T-cell (primary cell): ENCODE data around the gene PNMA1. TPM values are rescaled to one million over a fixed set of nuclear protein-coding genes. Genes with fewer than 3 reads are reported as not detected.

Experiments
- ATAC-seq, 4 experiments: fragments of 200-7000 bp in 3 of 4; fragments of 150-1000 bp in 1 of 4; cut with Tn5 transposase; replicated peaks in 1 of 4; 1 replicate in 3 of 4; 2 replicates in 1 of 4; pipeline ENCODE4 v1.10.0; 2021; ENCODE audit warnings: moderate library complexity in 3 of 4, mild to moderate bottlenecking in 2 of 4, moderate number of reproducible peaks in 1 of 4
- CTCF ChIA-PET, 2 donors: fragments of 300-600 bp; sonication (Branson Sonifier 250); formaldehyde crosslinking; loops; one replicate each; lab custom pipeline; 2022; ENCODE audit warnings: antibody characterized with exemption in 2 of 2; lab: Charles Lee
- POLR2A ChIA-PET, 2 donors: fragments of 300-600 bp; sonication (Branson Sonifier 250); formaldehyde crosslinking; loops; one replicate each; lab custom pipeline; 2022; ENCODE audit warnings: antibody characterized with exemption in 2 of 2; lab: Charles Lee
- DNase-seq, 35 experiments: peaks; one replicate each; pipeline versions ENCODE4 v3.0.0 to v3.0.0-alpha.2; 2013 to 2023
- H3K27ac ChIP-seq: one replicate; pipeline ENCODE4 v1.5.1; 2013; ENCODE audit warnings: low read length
- H3K27me3 ChIP-seq, 2 experiments: replicated peaks in 1 of 2; 1 replicate in 1 of 2; 2 replicates in 1 of 2; pipeline versions ENCODE4 v1.6.1 to v1.7.0; 2013; ENCODE audit warnings: low read length in 1 of 2, mixed read lengths in 1 of 2; ENCODE audit not compliant: control insufficient read depth in 2 of 2, insufficient read depth in 2 of 2; ENCODE audit errors: extremely low read depth in 1 of 2
- H3K36me3 ChIP-seq, 2 donors: 1 replicate in 1 of 2; 2 replicates in 1 of 2; pipeline versions ENCODE4 v1.6.1 to v1.7.0; 2013; ENCODE audit warnings: low read length in 1 of 2; ENCODE audit not compliant: control insufficient read depth in 2 of 2, insufficient read depth in 1 of 2; ENCODE audit errors: extremely low read depth in 1 of 2
- H3K4me1 ChIP-seq, 2 experiments: 1 replicate in 1 of 2; 2 replicates in 1 of 2; pipeline versions ENCODE4 v1.6.1 to v1.7.0; 2013; ENCODE audit warnings: low read length in 2 of 2, mixed read lengths in 1 of 2; ENCODE audit not compliant: insufficient read depth in 2 of 2, control insufficient read depth in 1 of 2; ENCODE audit errors: extremely low read depth in 1 of 2
- H3K4me3 ChIP-seq, 2 donors: 1 replicate in 1 of 2; 2 replicates in 1 of 2; pipeline versions ENCODE4 v1.5.1 to v1.7.0; 2013; ENCODE audit warnings: mild to moderate bottlenecking in 2 of 2, low read length in 1 of 2, moderate library complexity in 1 of 2; ENCODE audit not compliant: control insufficient read depth in 1 of 2; ENCODE audit errors: extremely low read depth in 1 of 2
- H3K9me3 ChIP-seq: 2 replicates; pipeline ENCODE4 v1.7.0; 2013
- H3K27ac Mint-ChIP-seq, 2 donors: one replicate each; pipeline ENCODE4 v1.8.0; 2020 to 2021; ENCODE audit warnings: mild to moderate bottlenecking in 2 of 2, mixed read lengths in 2 of 2
- H3K27me3 Mint-ChIP-seq, 2 donors: one replicate each; pipeline ENCODE4 v1.8.0; 2021 to 2022; ENCODE audit warnings: mixed read lengths in 2 of 2
- H3K36me3 Mint-ChIP-seq: one replicate; pipeline ENCODE4 v1.8.0; 2021; ENCODE audit warnings: mixed read lengths
- H3K4me1 Mint-ChIP-seq, 3 donors: one replicate each; pipeline ENCODE4 v1.8.0; 2020 to 2022; ENCODE audit warnings: mixed read lengths in 3 of 3, mild to moderate bottlenecking in 1 of 3
- H3K4me3 Mint-ChIP-seq, 3 donors: one replicate each; pipeline ENCODE4 v1.8.0; 2020 to 2022; ENCODE audit warnings: mild to moderate bottlenecking in 3 of 3, mixed read lengths in 3 of 3, moderate library complexity in 3 of 3
- H3K9me3 Mint-ChIP-seq, 3 donors: one replicate each; pipeline ENCODE4 v1.8.0; 2020 to 2022; ENCODE audit warnings: mixed read lengths in 3 of 3
- WGBS: methylation state at CpG from one replicate; pipeline ENCODE4 v1.1.5; 2013; ENCODE audit warnings: missing lambda C conversion rate; ENCODE audit not compliant: insufficient coverage; 5-methylcytosine and 5-hydroxymethylcytosine counted together
- total RNA-seq, 35 experiments: library from RNA in 6 of 35; stranded (reverse) in 6 of 35; fragments of 120-200 nt in 1 of 35; gene quantifications; one replicate each; pipeline versions ENCODE4 v1.2.1 to v1.2.4 and lab custom pipeline; 2013 to 2026

The PNMA1 gene
- total RNA-seq, 5 donors from 2014 or later (not counting 1 experiment from before 2014, with no cell fraction given) = 36.2 to 57.9 (median 53.4) TPM

- no CpG with 5 or more reads among the region's 2 CpGs for WGBS
- H3K4me3 ChIP-seq = no peak overlapping the region
- no peak overlapping the region for H3K27ac ChIP-seq
- DNase-seq = no peak
- H3K4me1 Mint-ChIP-seq = peaks cover 0 to 11% (median 7%) of the 10 kb centered on the region in 3 donors
- H3K9me3 ChIP-seq = no peaks in the 10 kb centered on the region
- no peaks in the 10 kb centered on the region for H3K4me1 ChIP-seq
- H3K9me3 Mint-ChIP-seq = no peaks in the 10 kb centered on the region
- H3K4me3 Mint-ChIP-seq = no peak overlapping the region
- H3K27ac Mint-ChIP-seq = no peak overlapping the region
- ATAC-seq = no peak
- H3K36me3 Mint-ChIP-seq = peaks cover 24% of the 10 kb centered on the region
- H3K36me3 ChIP-seq = no peaks in the 10 kb centered on the region
- ChIA-PET CTCF (no interaction called here), POLR2A (interaction anchor here in 1 of 2 donors (0.6 to 0.7 kb wide), 2 partner anchors 10 to 15 kb away, joined by 8 to 10 read pairs; no protein-coding TSS in a partner anchor)
- H3K27me3 Mint-ChIP-seq = no peaks in the 10 kb centered on the region
- H3K27me3 ChIP-seq = no peaks in the 10 kb centered on the region
Observed at GRCh38 chr14:73695082-73695481, 19.1 kb downstream of the PNMA1 start.

DNA sequence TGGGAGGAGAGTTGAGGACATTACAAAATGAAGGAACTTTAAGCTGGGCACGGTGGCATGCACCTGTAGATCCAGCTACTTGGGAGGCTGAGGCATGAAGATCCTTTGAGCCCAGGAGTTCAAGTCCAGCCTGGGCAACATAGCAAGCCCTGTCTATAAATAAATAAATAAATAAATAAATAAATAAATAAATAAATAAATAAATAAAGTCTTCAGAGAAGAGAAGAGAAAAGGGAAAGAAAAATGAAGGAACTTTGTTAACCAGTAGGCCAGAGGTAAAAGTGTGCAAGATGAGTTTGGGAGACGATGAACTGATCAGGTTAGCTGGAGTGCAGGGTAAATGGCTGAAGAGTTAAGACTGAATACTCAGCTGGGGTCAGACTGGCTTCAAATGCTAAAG is 20.1 kb downstream of the PNMA1 start:
- 100% methylated on average over 1 of the region's 2 CpGs for WGBS
- H3K36me3 ChIP-seq = no peaks in the 10 kb centered on the region
- DNase-seq (no peak), ATAC-seq (no peak)
- Mint-ChIP-seq H3K27me3 (no peaks in the 10 kb centered on the region), H3K9me3 (no peaks in the 10 kb centered on the region), H3K36me3 (peaks cover 24% of the 10 kb centered on the region), H3K27ac (no peak overlapping the region), H3K4me3 (no peak overlapping the region), H3K4me1 (peaks cover 0 to 11% (median 7%) of the 10 kb centered on the region in 3 donors)
- H3K4me3 ChIP-seq = no peak overlapping the region
- ChIA-PET CTCF (interaction anchor here in 1 of 2 donors (0.6 kb wide), 1 partner anchor 8 kb away, joined by 3 read pairs; no protein-coding TSS in a partner anchor), POLR2A (no interaction called here)
- H3K9me3 ChIP-seq = no peaks in the 10 kb centered on the region
- no peaks in the 10 kb centered on the region for H3K4me1 ChIP-seq
- no peaks in the 10 kb centered on the region for H3K27me3 ChIP-seq
- H3K27ac ChIP-seq = no peak overlapping the region

DNA sequence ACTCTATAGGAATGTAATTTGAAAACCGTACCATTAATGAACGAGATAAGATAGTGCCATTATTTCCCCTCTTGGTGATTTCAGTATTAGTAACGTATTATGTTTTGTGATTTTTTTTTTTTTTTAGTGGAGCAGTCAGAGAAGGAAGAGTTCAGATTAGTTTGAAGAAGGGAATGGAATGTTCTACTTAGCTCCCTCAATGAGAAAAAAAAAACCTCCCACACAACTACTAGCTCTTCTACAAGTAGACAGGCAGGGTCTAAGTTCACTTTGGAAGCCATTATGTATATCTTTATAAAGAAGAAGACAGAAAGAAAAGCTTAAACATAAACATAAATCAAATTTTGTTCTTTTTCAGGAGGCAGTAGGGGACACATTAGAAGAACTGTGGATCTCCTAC is 27.3 kb downstream of the PNMA1 start:
- ChIA-PET POLR2A (interaction anchor here in 1 of 2 donors (0.7 kb wide), 1 partner anchor 824 kb away, joined by 3 read pairs; no protein-coding TSS in a partner anchor), CTCF (interaction anchor here in 1 of 2 donors (0.5 kb wide), 1 partner anchor 132 kb away, joined by 4 read pairs; no protein-coding TSS in a partner anchor)
- no peaks in the 10 kb centered on the region for H3K27me3 ChIP-seq
- peaks cover 7% of the 10 kb centered on the region for H3K36me3 Mint-ChIP-seq
- no peak overlapping the region for H3K27ac Mint-ChIP-seq
- DNase-seq (no peak), ATAC-seq (no peak)
- H3K4me3 Mint-ChIP-seq = no peak overlapping the region
- H3K4me1 ChIP-seq = no peaks in the 10 kb centered on the region
- H3K4me1 Mint-ChIP-seq = no peaks in the 10 kb centered on the region
- no peak overlapping the region for H3K27ac ChIP-seq
- H3K4me3 ChIP-seq = no peak overlapping the region
- H3K9me3 ChIP-seq = no peaks in the 10 kb centered on the region
- no peaks in the 10 kb centered on the region for H3K27me3 Mint-ChIP-seq
- H3K9me3 Mint-ChIP-seq = no peaks in the 10 kb centered on the region
- no CpG with 5 or more reads among the region's 3 CpGs for WGBS
- no peaks in the 10 kb centered on the region for H3K36me3 ChIP-seq

DNA sequence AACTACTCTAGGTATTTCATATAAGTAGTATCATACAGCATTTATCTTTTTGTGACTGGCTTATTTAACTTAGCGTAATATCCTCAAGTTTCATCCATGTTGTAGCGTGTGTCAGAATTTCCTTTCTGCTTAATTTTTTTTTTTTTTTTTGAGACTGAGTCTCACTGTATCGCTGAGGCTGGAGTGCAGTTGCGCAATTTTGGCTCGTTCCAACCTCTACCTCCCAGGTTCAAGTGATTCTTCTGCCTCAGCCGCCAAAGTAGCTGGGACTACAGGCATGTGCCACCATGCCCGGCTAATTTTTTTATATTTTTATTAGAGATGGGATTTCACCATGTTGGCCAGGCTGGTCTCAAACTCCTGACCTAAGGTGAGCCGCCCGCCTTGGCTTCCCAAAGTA is 28.9 kb downstream of the PNMA1 start:
- Mint-ChIP-seq H3K9me3 (no peaks in the 10 kb centered on the region), H3K36me3 (peaks cover 7% of the 10 kb centered on the region), H3K4me1 (no peaks in the 10 kb centered on the region), H3K4me3 (no peak overlapping the region), H3K27ac (no peak overlapping the region), H3K27me3 (no peaks in the 10 kb centered on the region)
- ATAC-seq (no peak), DNase-seq (no peak)
- Histone ChIP-seq H3K4me3 (no peak overlapping the region), H3K27me3 (no peaks in the 10 kb centered on the region), H3K4me1 (no peaks in the 10 kb centered on the region), H3K36me3 (no peaks in the 10 kb centered on the region), H3K27ac (no peak overlapping the region), H3K9me3 (no peaks in the 10 kb centered on the region)
- 100% methylated on average over 1 of the region's 9 CpGs for WGBS
- CTCF ChIA-PET = interaction anchor here in 1 of 2 donors (0.6 kb wide), 1 partner anchor 1183 kb away, joined by 4 read pairs; no protein-coding TSS in a partner anchor
- POLR2A ChIA-PET = interaction anchor here in 1 of 2 donors (0.6 kb wide), 1 partner anchor 9 kb away, joined by 10 read pairs; no protein-coding TSS in a partner anchor

DNA sequence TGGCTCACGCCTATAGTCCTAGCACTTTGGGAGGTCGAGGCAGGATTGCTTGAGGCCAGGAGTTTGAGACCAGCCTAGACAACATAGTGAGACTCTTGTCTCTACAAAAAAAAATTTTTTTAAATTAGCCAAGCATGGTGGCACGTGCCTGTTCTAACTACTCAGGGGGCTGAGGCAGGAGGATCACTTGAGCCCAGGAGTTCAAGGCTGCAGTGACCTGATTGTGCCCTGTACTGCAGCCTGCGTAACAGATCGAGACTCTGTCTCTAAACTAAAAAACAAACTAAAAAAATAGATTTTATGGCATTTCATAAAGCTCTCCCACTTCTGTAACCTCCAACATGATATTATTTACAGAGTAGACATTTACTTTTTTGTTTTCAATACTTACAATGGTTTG is 29.6 kb downstream of the PNMA1 start:
- no peaks in the 10 kb centered on the region for H3K27me3 ChIP-seq
- Mint-ChIP-seq H3K27ac (no peak overlapping the region), H3K4me3 (no peak overlapping the region), H3K36me3 (peaks cover 7% of the 10 kb centered on the region), H3K4me1 (no peaks in the 10 kb centered on the region), H3K27me3 (no peaks in the 10 kb centered on the region), H3K9me3 (no peaks in the 10 kb centered on the region)
- CTCF ChIA-PET = interaction anchor here in 1 of 2 donors (0.6 kb wide), 1 partner anchor 1184 kb away, joined by 4 read pairs; no protein-coding TSS in a partner anchor
- no peaks in the 10 kb centered on the region for H3K9me3 ChIP-seq
- DNase-seq = no peak
- no peak overlapping the region for H3K27ac ChIP-seq
- H3K4me1 ChIP-seq = no peaks in the 10 kb centered on the region
- POLR2A ChIA-PET = interaction anchor here in 1 of 2 donors (0.6 kb wide), 1 partner anchor 10 kb away, joined by 10 read pairs; no protein-coding TSS in a partner anchor
- H3K36me3 ChIP-seq = no peaks in the 10 kb centered on the region
- no peak for ATAC-seq
- 100% methylated on average over 2 of the region's 5 CpGs for WGBS
- no peak overlapping the region for H3K4me3 ChIP-seq

DNA sequence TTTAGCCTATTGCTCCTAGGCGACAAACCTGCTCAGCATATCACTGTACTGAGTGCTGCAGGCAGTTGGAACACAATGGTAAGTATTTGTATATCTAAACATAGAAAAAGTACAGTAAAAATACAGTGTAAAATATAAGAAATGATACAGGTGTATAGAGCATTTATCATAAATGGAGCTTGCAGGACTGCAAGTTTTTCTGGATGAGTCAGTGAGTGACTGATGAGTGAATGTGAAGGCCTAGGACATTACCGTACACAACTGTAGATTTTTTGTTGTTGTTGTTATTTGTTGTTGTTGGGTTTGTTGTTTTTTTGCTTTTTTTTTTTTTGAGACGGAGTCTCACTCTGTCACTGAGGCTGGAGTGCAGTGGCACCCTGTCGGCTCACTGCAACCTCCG is 33.4 kb downstream of the PNMA1 start:
- ATAC-seq (no peak), DNase-seq (no peak)
- Histone ChIP-seq H3K27me3 (no peaks in the 10 kb centered on the region), H3K4me3 (no peak overlapping the region), H3K36me3 (no peaks in the 10 kb centered on the region), H3K4me1 (no peaks in the 10 kb centered on the region), H3K9me3 (no peaks in the 10 kb centered on the region), H3K27ac (no peak overlapping the region)
- POLR2A ChIA-PET = no interaction called here
- WGBS = 90% methylated on average over 3 of the region's 5 CpGs
- no peaks in the 10 kb centered on the region for H3K4me1 Mint-ChIP-seq
- H3K4me3 Mint-ChIP-seq = no peak overlapping the region
- H3K9me3 Mint-ChIP-seq = no peaks in the 10 kb centered on the region
- CTCF ChIA-PET = no interaction called here
- H3K27ac Mint-ChIP-seq = no peak overlapping the region
- H3K36me3 Mint-ChIP-seq = peaks cover 7% of the 10 kb centered on the region
- H3K27me3 Mint-ChIP-seq = no peaks in the 10 kb centered on the region
